ENCODE results near the gene FGFRL1. TPM values are rescaled to one million over a fixed set of nuclear protein-coding genes. Genes with fewer than 3 reads are reported as not detected.

Gene FGFRL1
- total and polyA plus RNA-seq, 10 donors, result 1.4 to 20.6 (median 9.5) TPM

DNA sequence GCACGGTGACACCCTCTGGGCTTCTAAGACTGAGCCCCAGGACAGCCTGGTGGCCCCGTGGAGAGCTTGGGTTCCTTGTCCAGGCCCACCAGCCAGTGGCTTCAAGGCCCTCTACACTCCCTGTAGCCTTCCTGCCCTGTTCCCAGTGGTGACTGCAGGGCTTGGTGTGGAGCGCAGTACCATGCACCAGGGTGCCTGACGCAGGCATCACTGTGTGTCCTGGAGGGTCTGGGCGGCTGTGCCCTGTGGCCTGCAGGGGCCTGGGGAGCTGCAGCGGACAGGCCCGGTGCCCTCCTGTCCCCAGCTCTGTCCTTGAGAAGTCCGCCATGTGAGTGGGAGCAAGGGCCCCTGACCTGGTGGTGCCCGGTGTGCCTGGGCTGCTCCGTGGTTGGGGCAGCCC is 4.3 kb downstream of the FGFRL1 start:
- Histone ChIP-seq H3K4me3 (no peak overlapping the region), H3K36me3 (no peaks in the 10 kb centered on the region), H3K27ac (no peak overlapping the region), H3K4me1 (peaks cover under 1 to 54% (median 34%) of the 10 kb centered on the region in 6 donors), H3K27me3 (replicated peaks in 1 of 7) (peaks cover 0 to 18% (median 0%) of the 10 kb centered on the region in 7 donors), H3K9me3 (no peaks in the 10 kb centered on the region)
- no peak for DNase-seq
- TF ChIP-seq POLR2AphosphoS5 (IDR thresholded peaks at IDR 0.05) (no peak), POLR2A (IDR thresholded peaks at IDR 0.05) (no peak)
- TF ChIP-seq, protein P1, sequence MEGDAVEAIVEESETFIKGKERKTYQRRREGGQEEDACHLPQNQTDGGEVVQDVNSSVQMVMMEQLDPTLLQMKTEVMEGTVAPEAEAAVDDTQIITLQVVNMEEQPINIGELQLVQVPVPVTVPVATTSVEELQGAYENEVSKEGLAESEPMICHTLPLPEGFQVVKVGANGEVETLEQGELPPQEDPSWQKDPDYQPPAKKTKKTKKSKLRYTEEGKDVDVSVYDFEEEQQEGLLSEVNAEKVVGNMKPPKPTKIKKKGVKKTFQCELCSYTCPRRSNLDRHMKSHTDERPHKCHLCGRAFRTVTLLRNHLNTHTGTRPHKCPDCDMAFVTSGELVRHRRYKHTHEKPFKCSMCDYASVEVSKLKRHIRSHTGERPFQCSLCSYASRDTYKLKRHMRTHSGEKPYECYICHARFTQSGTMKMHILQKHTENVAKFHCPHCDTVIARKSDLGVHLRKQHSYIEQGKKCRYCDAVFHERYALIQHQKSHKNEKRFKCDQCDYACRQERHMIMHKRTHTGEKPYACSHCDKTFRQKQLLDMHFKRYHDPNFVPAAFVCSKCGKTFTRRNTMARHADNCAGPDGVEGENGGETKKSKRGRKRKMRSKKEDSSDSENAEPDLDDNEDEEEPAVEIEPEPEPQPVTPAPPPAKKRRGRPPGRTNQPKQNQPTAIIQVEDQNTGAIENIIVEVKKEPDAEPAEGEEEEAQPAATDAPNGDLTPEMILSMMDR (IDR thresholded peaks at IDR 0.05 in 8 of 11, conservative IDR thresholded peaks at IDR 0.05 in 3 of 11), result no peak
- WGBS, 5 donors, result 78 to 100% (median 90%) methylated on average over 1 to 10 of the region's 10 CpGs
- intact Hi-C loops (cut with DNase I; ENCODE audit: low total_unique reads), result no loop called here

DNA sequence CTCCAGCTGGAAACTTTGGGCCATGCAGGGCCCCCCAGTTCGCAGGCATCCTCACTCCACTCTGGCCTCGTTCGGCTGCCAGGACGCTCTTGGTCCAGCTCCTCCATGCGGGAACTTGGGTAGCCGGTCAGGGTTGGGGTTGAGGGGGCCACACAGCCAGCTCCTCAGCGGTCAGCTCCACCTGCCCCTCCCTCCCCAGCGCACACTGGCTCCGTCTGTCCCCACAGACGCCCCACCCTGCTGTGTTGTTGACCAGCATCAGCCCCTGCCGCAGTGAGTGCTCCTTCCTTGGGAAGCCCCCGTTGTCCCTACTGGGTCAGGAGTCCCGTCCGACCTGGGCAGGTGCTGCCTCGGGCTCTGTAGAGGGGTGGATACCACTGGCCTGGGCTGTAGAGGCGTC is 5.8 kb downstream of the FGFRL1 start:
- intact Hi-C loops (cut with DNase I; ENCODE audit: low total_unique reads), result no loop called here
- DNase-seq, result no peak
- no peak for TF ChIP-seq POLR2A (IDR thresholded peaks at IDR 0.05)
- Histone ChIP-seq H3K4me3 (no peak overlapping the region), H3K27me3 (replicated peaks in 1 of 7) (peaks cover 0 to 11% (median 0%) of the 10 kb centered on the region in 7 donors), H3K27ac (no peak overlapping the region), H3K9me3 (no peaks in the 10 kb centered on the region), H3K4me1 (peaks cover 0 to 59% (median 40%) of the 10 kb centered on the region in 6 donors), H3K36me3 (no peaks in the 10 kb centered on the region)
- 82 to 94% (median 89%) methylated on average over 12 to 16 of the region's 16 CpGs for WGBS, 5 donors

DNA sequence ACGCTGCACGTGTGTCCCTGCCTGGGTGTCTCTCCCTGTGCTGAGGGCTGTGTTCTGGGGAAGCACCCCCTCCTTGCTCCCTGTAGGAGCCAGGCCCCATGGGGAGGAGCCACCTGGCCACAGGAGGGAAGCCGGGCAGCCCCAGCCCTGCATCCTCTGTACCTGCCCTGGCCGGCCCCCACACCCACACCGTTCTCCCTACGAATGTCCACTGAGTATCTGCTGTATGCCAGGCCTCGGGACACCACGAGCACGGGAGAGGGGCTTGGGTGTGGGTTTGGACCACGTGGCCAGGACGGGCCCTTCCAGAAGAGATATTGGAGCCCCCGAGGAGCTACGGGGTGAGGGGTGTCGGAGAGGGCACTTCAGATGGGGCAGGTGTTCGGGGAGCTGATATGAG is 6.3 kb downstream of the FGFRL1 start:
- H3K4me3 ChIP-seq, result no peak overlapping the region
- intact Hi-C loops (cut with DNase I; ENCODE audit: low total_unique reads), result no loop called here
- WGBS, 5 donors, result 84 to 94% (median 89%) methylated on average over 13 to 15 of the region's 15 CpGs
- H3K36me3 ChIP-seq, result no peaks in the 10 kb centered on the region
- no peak for DNase-seq
- H3K4me1 ChIP-seq, result peaks cover 0 to 56% (median 39%) of the 10 kb centered on the region in 6 donors
- peaks cover 0 to 6% (median 0%) of the 10 kb centered on the region in 7 donors for H3K27me3 ChIP-seq (replicated peaks in 1 of 7)
- H3K27ac ChIP-seq, result no peak overlapping the region
- H3K9me3 ChIP-seq, result no peaks in the 10 kb centered on the region
- TF ChIP-seq, protein P1 (IDR thresholded peaks at IDR 0.05 in 8 of 11, conservative IDR thresholded peaks at IDR 0.05 in 3 of 11), result no peak
- no peak for TF ChIP-seq POLR2AphosphoS5 (IDR thresholded peaks at IDR 0.05)
- TF ChIP-seq POLR2A (IDR thresholded peaks at IDR 0.05), result no peak

DNA sequence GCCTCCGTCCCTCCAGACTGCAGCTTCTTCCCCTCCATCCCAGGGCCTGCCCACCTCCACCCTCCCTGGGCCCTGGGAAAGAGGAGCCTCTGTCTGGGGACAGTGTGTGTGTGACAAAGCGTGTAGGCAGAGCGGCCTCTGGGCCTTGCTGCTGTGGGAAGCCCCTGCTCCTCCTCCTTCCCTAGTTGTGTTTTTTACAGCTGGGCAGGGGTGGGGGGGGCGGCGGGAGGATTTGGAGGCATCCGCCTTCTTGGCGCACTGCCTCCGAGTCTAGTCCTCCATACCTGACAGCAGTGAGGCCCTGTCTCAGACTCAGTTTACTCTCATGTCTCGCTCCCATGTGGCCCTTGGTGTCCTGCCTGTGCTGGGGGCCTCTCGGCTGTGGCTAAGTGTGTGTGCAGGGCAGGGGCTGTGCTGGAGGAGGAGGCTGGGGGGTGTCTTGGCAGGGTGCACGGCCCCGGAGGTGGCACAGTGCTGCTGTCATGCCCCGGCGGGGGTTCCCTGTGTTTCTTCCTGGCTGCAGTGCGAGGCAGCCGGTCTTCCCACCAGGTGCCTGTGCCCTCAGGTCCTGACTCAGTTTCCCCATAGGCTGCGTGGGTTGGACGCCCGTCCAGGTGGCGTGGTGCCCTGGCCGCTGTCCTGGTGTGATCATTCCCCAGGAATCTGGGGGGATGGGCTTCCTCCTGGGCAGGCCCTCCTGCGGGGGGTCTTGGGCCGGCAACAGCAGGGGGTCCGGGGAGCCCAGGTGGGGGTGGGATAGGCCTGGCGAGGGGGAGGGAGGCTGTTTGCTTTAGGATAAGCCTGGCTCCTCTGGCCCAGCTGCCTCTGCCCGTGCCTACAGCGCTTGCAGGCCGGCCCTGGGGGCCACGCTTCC is 7.0 kb downstream of the FGFRL1 start:
- Histone ChIP-seq H3K27ac (no peak overlapping the region), H3K4me1 (peaks cover 0 to 49% (median 33%) of the 10 kb centered on the region in 6 donors), H3K9me3 (no peaks in the 10 kb centered on the region), H3K4me3 (no peak overlapping the region), H3K36me3 (peaks cover 0 to 2% (median 0%) of the 10 kb centered on the region in 6 donors), H3K27me3 (replicated peaks in 1 of 7) (no peaks in the 10 kb centered on the region)
- intact Hi-C loops (cut with DNase I; ENCODE audit: low total_unique reads), result no loop called here
- TF ChIP-seq, protein P1 (IDR thresholded peaks at IDR 0.05 in 8 of 11, conservative IDR thresholded peaks at IDR 0.05 in 3 of 11), result no peak
- no peak for TF ChIP-seq POLR2A (IDR thresholded peaks at IDR 0.05)
- no peak for TF ChIP-seq POLR2AphosphoS5 (IDR thresholded peaks at IDR 0.05)
- no peak for DNase-seq
- 82 to 92% (median 87%) methylated on average over 15 to 29 of the region's 29 CpGs for WGBS, 5 donors

Data from spleen (tissue), 11 donors.